ENCODE data around the gene RSPRY1. TPM values are rescaled to one million over a fixed set of nuclear protein-coding genes. Genes with fewer than 3 reads are reported as not detected.

Gene RSPRY1
- total and polyA plus RNA-seq, 2 donors from 2014 or later = 14.4 to 32.2 TPM

GRCh38 chr16:57202095-57202886, 16.2 kb downstream of the RSPRY1 start:
- no peak for DNase-seq
- peaks cover 0 to 24% (median 12%) of the 10 kb centered on the region in 3 donors for H3K36me3 ChIP-seq (ENCODE audit: control insufficient read depth in 2 of 3, insufficient read depth in 3 of 3, low read length in 3 of 3)
- intact Hi-C loops (cut with DNase I) = no loop called here
- no peaks in the 10 kb centered on the region for H3K9me3 ChIP-seq (ENCODE audit: control insufficient read depth in 2 of 3, insufficient read depth in 1 of 3, low read length in 3 of 3)
- H3K9ac ChIP-seq (ENCODE audit: low read length in 3 of 3) = no peak overlapping the region
- no peak for FAIRE-seq
- no peak for TF ChIP-seq CTCF (IDR thresholded peaks at IDR 0.05; ENCODE audit: borderline replicate concordance, extremely low read depth, insufficient read depth)
- no peak overlapping the region for H3K27ac ChIP-seq (ENCODE audit: low read depth in 2 of 2, low read length in 2 of 2)
- H3K4me1 ChIP-seq (ENCODE audit: control insufficient read depth in 2 of 3, insufficient read depth in 2 of 3, low read depth in 1 of 3, low read length in 3 of 3) = no peaks in the 10 kb centered on the region
- H3K27me3 ChIP-seq (ENCODE audit: control insufficient read depth, insufficient read depth, low read length) = no peaks in the 10 kb centered on the region
- H3K4me3 ChIP-seq (ENCODE audit: low read length in 3 of 3) = no peak overlapping the region

- no peaks in the 10 kb centered on the region for H3K27me3 ChIP-seq (ENCODE audit: control insufficient read depth, insufficient read depth, low read length)
- FAIRE-seq = no peak
- H3K36me3 ChIP-seq (ENCODE audit: control insufficient read depth in 2 of 3, insufficient read depth in 3 of 3, low read length in 3 of 3) = peaks cover 2 to 28% (median 16%) of the 10 kb centered on the region in 3 donors
- no peak overlapping the region for H3K4me3 ChIP-seq (ENCODE audit: low read length in 3 of 3)
- TF ChIP-seq CTCF (IDR thresholded peaks at IDR 0.05; ENCODE audit: borderline replicate concordance, extremely low read depth, insufficient read depth) = no peak
- DNase-seq = no peak
- no peak overlapping the region for H3K9ac ChIP-seq (ENCODE audit: low read length in 3 of 3)
- no peak overlapping the region for H3K27ac ChIP-seq (ENCODE audit: low read depth in 2 of 2, low read length in 2 of 2)
- intact Hi-C loops (cut with DNase I) = no loop called here
- H3K4me1 ChIP-seq (ENCODE audit: control insufficient read depth in 2 of 3, insufficient read depth in 2 of 3, low read depth in 1 of 3, low read length in 3 of 3) = no peaks in the 10 kb centered on the region
- H3K9me3 ChIP-seq (ENCODE audit: control insufficient read depth in 2 of 3, insufficient read depth in 1 of 3, low read length in 3 of 3) = no peaks in the 10 kb centered on the region
These were observed 17.3 kb downstream of the RSPRY1 start for GRCh38 chr16:57203451-57203850.

- Histone ChIP-seq H3K27ac (ENCODE audit: low read depth in 2 of 2, low read length in 2 of 2) (no peak overlapping the region), H3K9ac (ENCODE audit: low read length in 3 of 3) (no peak overlapping the region), H3K27me3 (ENCODE audit: control insufficient read depth, insufficient read depth, low read length) (no peaks in the 10 kb centered on the region), H3K9me3 (ENCODE audit: control insufficient read depth in 2 of 3, insufficient read depth in 1 of 3, low read length in 3 of 3) (no peaks in the 10 kb centered on the region), H3K4me1 (ENCODE audit: control insufficient read depth in 2 of 3, insufficient read depth in 2 of 3, low read depth in 1 of 3, low read length in 3 of 3) (no peaks in the 10 kb centered on the region), H3K36me3 (ENCODE audit: control insufficient read depth in 2 of 3, insufficient read depth in 3 of 3, low read length in 3 of 3) (peaks cover 2 to 35% (median 18%) of the 10 kb centered on the region in 3 donors), H3K4me3 (ENCODE audit: low read length in 3 of 3) (no peak overlapping the region)
- intact Hi-C loops (cut with DNase I) = no loop called here
- no peak for DNase-seq
- no peak for TF ChIP-seq CTCF (IDR thresholded peaks at IDR 0.05; ENCODE audit: borderline replicate concordance, extremely low read depth, insufficient read depth)
- no peak for FAIRE-seq
These were observed 18.5 kb downstream of the RSPRY1 start for GRCh38 chr16:57204675-57205074.
